Pancreas (tissue), 10 donors: ENCODE results near the gene RASAL2. TPM values are rescaled to one million over a fixed set of nuclear protein-coding genes. Genes with fewer than 3 reads are reported as not detected.

Experiments
- ATAC-seq, 4 donors: fragments of 200-7000 bp; cut with Tn5 transposase; one replicate each; pipeline versions ENCODE4 v1.8.0 to v1.9.1; 2020; ENCODE audit warnings: mild to moderate bottlenecking in 4 of 4, moderate library complexity in 4 of 4
- DNase-seq, 6 donors: peaks; one replicate each; pipeline ENCODE4 v3.0.0-alpha.2; 2020
- FAIRE-seq: peaks from 2 replicates; lab custom pipeline; 2012; peaks lifted over from hg19 to GRCh38; lab: Jason Lieb, UNC
- H3K27ac ChIP-seq, 4 donors: fragments of 200-600 bp; sonication (generic); 1 replicate in 3 of 4; 2 replicates in 1 of 4; pipeline versions ENCODE4 v1.5.0 to v1.8.0; 2020
- H3K27me3 ChIP-seq, 4 donors: fragments of 200-600 bp; one replicate each; pipeline ENCODE4 v1.8.0; 2021
- H3K36me3 ChIP-seq, 3 donors: fragments of 200-600 bp; sonication (generic) in 1 of 3; one replicate each; pipeline versions ENCODE4 v1.5.0 to v1.8.0; 2020 to 2021
- H3K4me1 ChIP-seq, 3 donors: fragments of 200-600 bp; one replicate each; pipeline ENCODE4 v1.8.0; 2021
- H3K4me3 ChIP-seq, 4 donors: fragments of 200-600 bp; sonication (generic) in 2 of 4; one replicate each; pipeline versions ENCODE4 v1.5.0 to v1.8.0; 2020 to 2021
- H3K9me3 ChIP-seq, 4 donors: fragments of 200-600 bp; one replicate each; pipeline ENCODE4 v1.8.0; 2021
- CTCF ChIP-seq, 4 donors: fragments of 200-600 bp; sonication (generic) in 3 of 4; IDR thresholded peaks; one replicate each; pipeline versions ENCODE4 v1.5.0 to v1.8.0; 2021; ENCODE audit warnings: antibody characterized with exemption in 4 of 4
- WGBS, 2 donors: extraction: QIAGEN DNeasy Blood & Tissue Kit; methylation state at CpG; one replicate each; pipeline ENCODE4 v1.1.7; 2013; 5-methylcytosine and 5-hydroxymethylcytosine counted together
- intact Hi-C, 3 donors: fragments of 100-400 bp; cut with DNase I; formaldehyde crosslinking; loops; one replicate each; pipeline versions ENCODE4 v1.11.1 to v1.14.2; 2022
- polyA plus RNA-seq, 2 donors: library from polyadenylated mRNA; stranded (reverse); fragments of 200-250 nt; gene quantifications; one replicate each; pipeline ENCODE4 v1.2.3, GENCODE V29; 2013
- total RNA-seq, 6 donors: library from RNA; stranded (reverse); fragmentation: NEBNext Ultra II Directional in 4 of 6; extraction: Animal tissue kit (Norgen Biotek cat#: 25700) in 4 of 6; gene quantifications; one replicate each; pipeline versions ENCODE4 v1.2.1 to v1.2.4, GENCODE V29; 2021 to 2023
- donor health status: healthy with polysubstance abuse.
- donor health status: DM: no; HTN: no; CAD: no; lungs with moderate emphysema.
- donor health status: DM: no; HTN: no; CAD: no.
- donor health status: control.
- donor health status: control.
- donor health status: Bipolar disorder and iron deficiency.
- donor health status: DM: yes; HTN: yes; CAD: no.
- donor health status: DM: no; HTN: no; CAD: no.
- donor health status: DM: no; HTN: no; CAD: no.
- donor health status: DM: yes; HTN: yes; CAD: no.

The RASAL2 gene
- total and polyA plus RNA-seq, 8 donors, result 2.5 to 12.9 (median 4.9) TPM

- H3K27ac ChIP-seq, result no peak overlapping the region
- no peak for TF ChIP-seq CTCF (IDR thresholded peaks at IDR 0.05)
- 40 to 41% methylated on average over 4 of the region's 4 CpGs for WGBS, 2 donors
- FAIRE-seq (peak; percentile 39), DNase-seq (no peak), ATAC-seq (peak in 2 of 4 donors; percentile 16 to 35)
- no peaks in the 10 kb centered on the region for H3K36me3 ChIP-seq
- H3K4me3 ChIP-seq, result no peak overlapping the region
- H3K9me3 ChIP-seq, result no peaks in the 10 kb centered on the region
- H3K27me3 ChIP-seq, result no peaks in the 10 kb centered on the region
- H3K4me1 ChIP-seq, result peaks cover 0 to 8% (median 0%) of the 10 kb centered on the region in 3 donors
- intact Hi-C loops, result no loop called here
These were observed 130.5 kb downstream of the RASAL2 start for GRCh38 chr1:178224358-178224757.

GRCh38 chr1:178230881-178231409 lies 137.0 kb downstream of the RASAL2 start:
- intact Hi-C loops, result no loop called here
- no peaks in the 10 kb centered on the region for H3K9me3 ChIP-seq
- no peak overlapping the region for H3K27ac ChIP-seq
- no peak for ATAC-seq
- DNase-seq, result no peak
- WGBS, 2 donors, result 97 to 99% methylated on average over 5 of the region's 5 CpGs
- no peak overlapping the region for H3K4me3 ChIP-seq
- H3K36me3 ChIP-seq, result no peaks in the 10 kb centered on the region
- FAIRE-seq, result no peak
- H3K27me3 ChIP-seq, result no peaks in the 10 kb centered on the region
- H3K4me1 ChIP-seq, result no peaks in the 10 kb centered on the region
- TF ChIP-seq CTCF (IDR thresholded peaks at IDR 0.05), result no peak

GRCh38 chr1:178232108-178232507 lies 138.2 kb downstream of the RASAL2 start:
- intact Hi-C loops, result no loop called here
- TF ChIP-seq CTCF (IDR thresholded peaks at IDR 0.05), result no peak
- FAIRE-seq, result no peak
- no peak for ATAC-seq
- no peak for DNase-seq
- Histone ChIP-seq H3K36me3 (no peaks in the 10 kb centered on the region), H3K4me3 (no peak overlapping the region), H3K4me1 (no peaks in the 10 kb centered on the region), H3K27ac (no peak overlapping the region), H3K27me3 (no peaks in the 10 kb centered on the region), H3K9me3 (no peaks in the 10 kb centered on the region)

- intact Hi-C loops, result no loop called here
- FAIRE-seq, result no peak
- TF ChIP-seq CTCF (IDR thresholded peaks at IDR 0.05), result no peak
These were observed 139.0 kb downstream of the RASAL2 start for GRCh38 chr1:178232949-178233348.

GRCh38 chr1:178237121-178237520 lies 143.2 kb downstream of the RASAL2 start:
- TF ChIP-seq CTCF (IDR thresholded peaks at IDR 0.05), result no peak
- Histone ChIP-seq H3K27ac (no peak overlapping the region), H3K27me3 (no peaks in the 10 kb centered on the region), H3K4me1 (no peaks in the 10 kb centered on the region), H3K36me3 (no peaks in the 10 kb centered on the region), H3K4me3 (no peak overlapping the region), H3K9me3 (no peaks in the 10 kb centered on the region)
- intact Hi-C loops, result no loop called here
- DNase-seq (no peak), FAIRE-seq (no peak), ATAC-seq (no peak)
- 96 to 97% methylated on average over 2 of the region's 2 CpGs for WGBS, 2 donors

More at GRCh38 chr1:178232949-178233348, 139.0 kb downstream of the RASAL2 start:
- DNase-seq (no peak), ATAC-seq (peak in 1 of 4 donors; percentile 15)
- Histone ChIP-seq H3K9me3 (no peaks in the 10 kb centered on the region), H3K27me3 (no peaks in the 10 kb centered on the region), H3K4me3 (no peak overlapping the region), H3K27ac (no peak overlapping the region), H3K4me1 (no peaks in the 10 kb centered on the region), H3K36me3 (no peaks in the 10 kb centered on the region)
- 95 to 98% methylated on average over 3 of the region's 3 CpGs for WGBS, 2 donors
